GM18498 (cell line): ENCODE results near the gene NBPF9.
"Not testable (repeated sequence)": the region's sequence is repeated elsewhere in the genome, so short reads cannot be mapped to it uniquely, and the experiment has no call there.

ENCODE experiments used
- ATAC-seq: cut with Tn5 transposase; IDR thresholded peaks from one replicate; pipeline ENCODE4 v1.9.1; 2021; ENCODE audit warnings: mild to moderate bottlenecking, moderate library complexity; ENCODE audit not compliant: unreplicated experiment

Gene NBPF9

DNA sequence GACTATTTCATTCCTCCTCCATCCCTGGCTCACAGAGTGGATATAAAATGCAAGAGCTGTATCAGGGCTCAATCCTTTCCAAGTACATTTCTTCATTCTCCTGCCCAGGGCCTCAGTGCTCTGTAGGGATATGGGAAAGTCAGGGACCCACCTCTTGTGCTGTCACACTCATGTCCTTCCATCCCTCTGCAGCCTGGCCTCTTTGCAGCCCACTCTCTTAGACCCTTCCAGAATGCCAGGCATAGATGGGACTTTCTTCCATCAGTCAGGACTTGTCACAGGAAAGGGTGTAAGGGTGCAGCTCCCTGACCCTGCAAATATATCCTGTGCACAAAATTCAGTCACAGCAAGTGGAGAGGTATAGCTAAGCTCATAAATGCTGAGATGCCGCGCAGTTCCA is 86.7 kb downstream of the NBPF9 start:
- ATAC-seq, result not testable (repeated sequence)

DNA sequence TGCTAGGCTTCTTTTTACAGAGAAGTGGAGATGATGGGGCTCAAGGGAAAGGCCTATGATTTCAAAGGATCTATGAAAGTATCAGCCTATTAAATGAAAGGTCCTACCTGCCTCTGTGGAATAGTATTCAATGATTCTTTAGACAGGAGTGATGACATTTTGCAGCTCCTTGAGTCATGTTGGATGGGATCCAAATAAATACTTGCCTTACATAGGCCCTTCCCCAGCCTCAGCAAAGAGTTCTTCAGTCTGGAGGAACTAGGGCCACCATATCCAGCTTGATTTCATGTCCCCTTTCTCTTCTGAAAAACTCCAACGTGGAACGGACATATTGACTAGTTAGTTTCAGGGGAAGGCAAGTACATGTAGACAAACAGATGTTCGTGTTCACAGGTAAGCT is 87.8 kb downstream of the NBPF9 start:
- ATAC-seq, result not testable (repeated sequence)

DNA sequence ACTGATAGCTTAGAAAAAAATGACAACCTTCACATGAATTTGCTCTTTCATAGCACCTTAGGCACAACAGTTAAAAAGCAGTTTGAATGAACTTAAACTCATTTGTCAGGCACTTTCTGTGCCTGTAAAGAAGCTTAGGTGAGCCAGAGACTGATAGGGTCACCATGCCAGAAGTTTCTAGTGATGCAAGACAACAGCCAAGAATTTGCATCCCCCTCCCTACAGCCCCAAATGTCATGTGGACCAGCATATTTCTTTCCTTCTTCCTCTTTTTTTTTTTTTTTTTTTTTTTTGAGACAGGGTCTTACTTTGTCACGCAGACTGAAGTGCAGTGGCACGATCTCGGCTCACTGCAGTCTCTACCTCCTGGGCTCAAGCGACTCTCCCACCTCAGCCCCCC is 89.8 kb downstream of the NBPF9 start:
- not testable (repeated sequence) for ATAC-seq

DNA sequence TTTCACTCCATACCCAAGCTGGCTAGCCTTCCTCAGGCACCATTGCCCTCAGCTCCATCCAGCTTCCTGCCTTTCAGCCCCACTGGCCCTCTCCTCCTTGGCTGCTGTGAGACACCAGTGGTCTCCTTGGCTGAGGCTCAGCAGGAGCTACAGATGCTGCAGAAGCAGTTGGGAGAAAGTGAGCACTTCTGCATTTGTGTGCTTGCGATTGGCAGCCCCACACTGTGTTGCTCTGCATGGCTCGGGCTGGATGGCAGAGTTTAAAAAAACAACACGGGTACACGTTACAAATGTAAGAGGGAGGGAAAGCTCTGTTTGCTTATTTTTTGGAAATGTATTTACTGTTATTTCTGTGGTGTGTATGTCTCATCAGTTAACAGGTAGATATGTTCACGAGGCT is 90.8 kb downstream of the NBPF9 start:
- not testable (repeated sequence) for ATAC-seq

DNA sequence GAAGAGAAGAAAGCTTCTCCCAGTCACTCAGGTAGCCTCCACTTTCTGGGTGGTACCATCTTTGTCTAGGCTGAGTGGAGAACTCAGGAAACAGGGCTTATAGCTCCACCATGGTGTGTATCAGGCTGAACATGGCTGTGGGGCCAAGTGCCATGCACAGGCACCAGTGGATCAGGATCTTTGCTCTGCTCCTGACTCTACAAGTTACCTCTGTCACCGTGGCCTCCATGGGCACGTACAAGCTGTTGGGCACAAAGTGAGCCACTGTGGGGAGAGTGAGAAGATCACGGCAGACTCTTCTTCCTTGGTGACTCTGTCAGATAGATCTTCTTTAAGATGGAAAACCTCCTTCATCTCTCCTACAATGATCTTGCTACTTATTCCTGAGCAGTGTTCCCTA is 93.6 kb downstream of the NBPF9 start:
- ATAC-seq, result not testable (repeated sequence)

DNA sequence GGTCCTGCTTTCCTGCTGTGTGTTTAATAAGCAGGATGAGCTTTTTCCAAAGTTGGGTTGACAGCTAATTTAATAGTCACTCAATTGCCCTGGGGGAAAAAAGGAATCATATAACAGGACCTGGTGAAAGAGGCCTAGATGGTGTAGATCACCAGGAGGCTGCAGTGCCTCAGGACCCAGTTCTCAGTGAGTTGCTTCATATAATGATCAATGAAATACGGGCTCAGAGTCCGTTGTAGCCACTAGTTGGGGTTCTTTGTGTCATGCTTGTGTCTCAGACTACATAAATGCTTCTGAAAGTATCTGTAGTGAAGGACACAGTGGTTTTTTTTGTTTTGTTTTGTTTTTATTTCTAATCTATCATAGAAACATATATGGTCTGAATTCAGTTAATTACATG is 94.6 kb downstream of the NBPF9 start:
- ATAC-seq, result not testable (repeated sequence)

DNA sequence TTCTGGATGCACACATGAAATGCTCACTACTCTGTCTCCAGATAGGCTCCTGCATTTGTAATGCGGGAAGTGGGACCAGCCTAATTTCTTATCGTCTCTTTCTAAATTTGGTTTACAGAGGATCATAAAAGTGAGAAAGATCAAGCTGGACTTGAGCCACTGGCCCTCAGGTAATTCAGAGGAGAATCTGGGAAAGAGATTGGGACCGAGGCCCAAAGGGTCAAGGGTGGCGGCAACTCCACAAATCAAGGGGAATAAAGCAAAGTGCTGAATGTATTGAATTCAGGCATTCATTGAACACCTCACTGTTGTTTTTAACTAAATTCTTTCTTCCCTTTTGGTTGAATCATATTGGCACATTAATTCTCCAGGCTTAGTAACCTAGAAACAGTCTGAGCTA is 95.0 kb downstream of the NBPF9 start:
- not testable (repeated sequence) for ATAC-seq
